Transverse colon (tissue), 4 donors: ENCODE measurements around the gene CCDC112.

Source experiments
- EP300 ChIP-seq: sonication (generic); formaldehyde crosslinking; IDR thresholded peaks from one replicate; pipeline ENCODE4 v1.6.1; 2017; ENCODE audit warnings: antibody characterized with exemption, low read depth
- POLR2AphosphoS5 ChIP-seq, 3 donors: sonication (generic); formaldehyde crosslinking; IDR thresholded peaks; one replicate each; pipeline ENCODE4 v1.6.1; 2016; ENCODE audit warnings: antibody characterized with exemption in 3 of 3
- TF ChIP-seq, protein P1 (sequence below), 5 experiments: fragments of 200-600 bp in 3 of 5; fragments of 450-650 bp in 2 of 5; sonication (generic) in 3 of 5; IDR thresholded peaks; 1 replicate in 2 of 5; 2 replicates in 3 of 5; pipeline ENCODE4 v1.5.1; 2016 to 2017; ENCODE audit warnings: antibody characterized with exemption in 5 of 5, inconsistent platforms in 3 of 5, mild to moderate bottlenecking in 2 of 5, moderate library complexity in 1 of 5

DNA sequence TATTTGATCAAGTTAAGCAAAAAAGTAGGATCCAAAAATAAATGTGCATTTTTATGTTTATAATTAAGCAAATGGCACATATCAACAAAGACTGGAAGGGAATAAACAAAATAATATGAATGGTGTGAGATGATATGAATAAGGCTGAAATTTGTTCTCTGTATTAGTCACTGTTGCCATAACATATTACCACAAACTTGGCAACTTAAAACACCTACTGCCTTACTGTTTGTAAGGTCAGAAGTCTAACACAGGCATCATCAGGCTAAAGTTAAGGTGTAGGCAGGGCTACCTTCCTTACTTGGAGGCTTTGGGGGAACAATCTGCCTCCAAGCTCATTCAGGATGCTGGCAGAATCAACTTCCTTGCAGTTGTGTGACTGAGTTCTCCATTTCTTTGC lies 53.0 kb downstream of the CCDC112 start:
- TF ChIP-seq, protein P1, sequence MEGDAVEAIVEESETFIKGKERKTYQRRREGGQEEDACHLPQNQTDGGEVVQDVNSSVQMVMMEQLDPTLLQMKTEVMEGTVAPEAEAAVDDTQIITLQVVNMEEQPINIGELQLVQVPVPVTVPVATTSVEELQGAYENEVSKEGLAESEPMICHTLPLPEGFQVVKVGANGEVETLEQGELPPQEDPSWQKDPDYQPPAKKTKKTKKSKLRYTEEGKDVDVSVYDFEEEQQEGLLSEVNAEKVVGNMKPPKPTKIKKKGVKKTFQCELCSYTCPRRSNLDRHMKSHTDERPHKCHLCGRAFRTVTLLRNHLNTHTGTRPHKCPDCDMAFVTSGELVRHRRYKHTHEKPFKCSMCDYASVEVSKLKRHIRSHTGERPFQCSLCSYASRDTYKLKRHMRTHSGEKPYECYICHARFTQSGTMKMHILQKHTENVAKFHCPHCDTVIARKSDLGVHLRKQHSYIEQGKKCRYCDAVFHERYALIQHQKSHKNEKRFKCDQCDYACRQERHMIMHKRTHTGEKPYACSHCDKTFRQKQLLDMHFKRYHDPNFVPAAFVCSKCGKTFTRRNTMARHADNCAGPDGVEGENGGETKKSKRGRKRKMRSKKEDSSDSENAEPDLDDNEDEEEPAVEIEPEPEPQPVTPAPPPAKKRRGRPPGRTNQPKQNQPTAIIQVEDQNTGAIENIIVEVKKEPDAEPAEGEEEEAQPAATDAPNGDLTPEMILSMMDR (IDR thresholded peaks at IDR 0.05), result no peak
- no peak for TF ChIP-seq POLR2AphosphoS5 (IDR thresholded peaks at IDR 0.05)
- TF ChIP-seq EP300, result no peak
